Neural progenitor cell (in vitro differentiated cells): ENCODE results near the gene ERGIC1. TPM values are rescaled to one million over a fixed set of nuclear protein-coding genes. Genes with fewer than 3 reads are reported as not detected.

Experiments
- DNase-seq: peaks from one replicate; pipeline ENCODE4 v3.0.0-alpha.2; 2016; ENCODE audit warnings: low spot score
- H2AFZ ChIP-seq: fragments of 200-600 bp; sonication (generic); replicated peaks from 2 replicates; pipeline ENCODE4 v1.6.1; 2016; ENCODE audit warnings: antibody characterized with exemption
- H3F3A ChIP-seq: fragments of 200-600 bp; sonication (generic); 2 replicates; pipeline ENCODE4 v1.6.1; 2016; ENCODE audit warnings: antibody characterized with exemption, low read depth
- H3K27ac ChIP-seq: fragments of 200-600 bp; sonication (generic); 2 replicates; pipeline ENCODE4 v1.5.1; 2016; ENCODE audit warnings: mild to moderate bottlenecking
- H3K27me3 ChIP-seq: fragments of 200-600 bp; sonication (generic); 2 replicates; pipeline ENCODE4 v1.6.1; 2016; ENCODE audit warnings: mild to moderate bottlenecking, moderate library complexity
- H3K36me3 ChIP-seq: fragments of 200-600 bp; sonication (generic); 2 replicates; pipeline ENCODE4 v1.5.1; 2016
- H3K4me1 ChIP-seq: fragments of 200-600 bp; sonication (generic); 2 replicates; pipeline ENCODE4 v1.6.1; 2016; ENCODE audit warnings: mixed run types
- H3K4me2 ChIP-seq: fragments of 200-600 bp; sonication (generic); 2 replicates; pipeline ENCODE4 v1.6.1; 2016
- H3K4me3 ChIP-seq: fragments of 200-600 bp; sonication (generic); 2 replicates; pipeline ENCODE4 v1.5.1; 2016
- H3K79me2 ChIP-seq: fragments of 200-600 bp; sonication (generic); 2 replicates; pipeline ENCODE4 v1.6.1; 2016; ENCODE audit warnings: low read depth
- H3K9ac ChIP-seq: fragments of 200-600 bp; sonication (generic); 2 replicates; pipeline ENCODE4 v1.6.1; 2016
- H3K9me3 ChIP-seq: fragments of 200-600 bp; sonication (generic); 2 replicates; pipeline ENCODE4 v1.5.1; 2016; ENCODE audit warnings: low read depth
- H4K20me1 ChIP-seq: fragments of 200-600 bp; sonication (generic); 2 replicates; pipeline ENCODE4 v1.6.1; 2016; ENCODE audit warnings: low read depth
- H3K27ac Mint-ChIP-seq: 3 replicates; pipeline ENCODE4 v1.8.0; 2021; ENCODE audit warnings: mixed read lengths
- H3K27me3 Mint-ChIP-seq: 2 replicates; pipeline ENCODE4 v1.8.0; 2022; ENCODE audit warnings: low read depth, mild to moderate bottlenecking, inconsistent platforms, moderate library complexity, mixed read lengths; ENCODE audit not compliant: insufficient read depth
- H3K36me3 Mint-ChIP-seq: 3 replicates; pipeline ENCODE4 v1.8.0; 2021; ENCODE audit warnings: mixed read lengths
- H3K4me1 Mint-ChIP-seq: 3 replicates; pipeline ENCODE4 v1.8.0; 2021; ENCODE audit warnings: mixed read lengths
- H3K4me3 Mint-ChIP-seq: 3 replicates; pipeline ENCODE4 v1.8.0; 2021; ENCODE audit warnings: mild to moderate bottlenecking, moderate library complexity, mixed read lengths
- H3K9me3 Mint-ChIP-seq: 3 replicates; pipeline ENCODE4 v1.8.0; 2020; ENCODE audit warnings: mixed read lengths
- CTCF ChIP-seq: fragments of 200-600 bp; sonication (generic); IDR thresholded peaks from 2 replicates; pipeline ENCODE4 v1.5.1; 2017; ENCODE audit warnings: antibody characterized with exemption, mild to moderate bottlenecking
- EZH2 ChIP-seq: fragments of 200-600 bp; sonication (generic); IDR thresholded peaks from 2 replicates; pipeline ENCODE4 v1.6.1; 2017; ENCODE audit warnings: antibody characterized with exemption, mild to moderate bottlenecking, moderate library complexity
- EZH2phosphoT487 ChIP-seq: fragments of 200-600 bp; sonication (generic); IDR thresholded peaks from 2 replicates; pipeline ENCODE4 v1.6.1; 2017; ENCODE audit warnings: antibody characterized with exemption
- total RNA-seq: library from RNA; depleted of rRNA; stranded (reverse); fragments of >200 nt; gene quantifications from 2 replicates; pipeline ENCODE4 v1.2.3, GENCODE V29; 2015; ENCODE audit warnings: low replicate concordance

The ERGIC1 gene
- total RNA-seq, 1 donor from 2014 or later = 28.7 TPM

DNA sequence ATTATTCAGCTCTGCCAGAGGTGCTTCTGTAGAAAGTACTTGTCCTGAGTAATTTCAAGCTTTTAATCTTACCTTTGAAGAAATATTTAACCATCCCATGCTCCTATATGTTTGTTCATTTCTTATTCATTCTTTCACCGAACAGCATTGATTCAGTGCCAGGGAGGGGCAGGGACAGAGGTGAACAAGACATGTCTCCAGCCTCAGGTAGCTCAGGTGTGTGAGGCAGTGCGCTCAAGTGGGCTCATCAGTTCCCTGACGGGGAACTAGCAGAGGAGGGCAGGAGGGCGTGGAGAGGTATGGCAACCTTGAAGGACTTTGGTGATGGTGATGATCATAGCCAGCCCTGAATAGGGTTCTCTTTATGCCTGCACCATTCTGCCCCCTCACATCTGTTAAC is 25.9 kb downstream of the ERGIC1 start:
- peaks cover 44% of the 10 kb centered on the region for H3K4me1 Mint-ChIP-seq
- Histone ChIP-seq H3K4me1 (peaks cover 15% of the 10 kb centered on the region), H3K9me3 (no peaks in the 10 kb centered on the region), H3K36me3 (no peaks in the 10 kb centered on the region), H3K4me2 (no peak overlapping the region), H3K27me3 (no peaks in the 10 kb centered on the region), H3F3A (no peaks in the 10 kb centered on the region), H4K20me1 (peaks cover 85% of the 10 kb centered on the region), H3K79me2 (peaks cover 28% of the 10 kb centered on the region), H3K4me3 (no peak overlapping the region), H3K27ac (no peak overlapping the region), H2AFZ (no peak overlapping the region), H3K9ac (no peak overlapping the region)
- no peak for DNase-seq
- TF ChIP-seq CTCF = no peak
- no peak for TF ChIP-seq EZH2phosphoT487
- no peak for TF ChIP-seq EZH2
- H3K27me3 Mint-ChIP-seq = no peaks in the 10 kb centered on the region
- H3K27ac Mint-ChIP-seq = no peak overlapping the region
- H3K36me3 Mint-ChIP-seq = no peaks in the 10 kb centered on the region
- no peak overlapping the region for H3K4me3 Mint-ChIP-seq
- H3K9me3 Mint-ChIP-seq = no peaks in the 10 kb centered on the region

DNA sequence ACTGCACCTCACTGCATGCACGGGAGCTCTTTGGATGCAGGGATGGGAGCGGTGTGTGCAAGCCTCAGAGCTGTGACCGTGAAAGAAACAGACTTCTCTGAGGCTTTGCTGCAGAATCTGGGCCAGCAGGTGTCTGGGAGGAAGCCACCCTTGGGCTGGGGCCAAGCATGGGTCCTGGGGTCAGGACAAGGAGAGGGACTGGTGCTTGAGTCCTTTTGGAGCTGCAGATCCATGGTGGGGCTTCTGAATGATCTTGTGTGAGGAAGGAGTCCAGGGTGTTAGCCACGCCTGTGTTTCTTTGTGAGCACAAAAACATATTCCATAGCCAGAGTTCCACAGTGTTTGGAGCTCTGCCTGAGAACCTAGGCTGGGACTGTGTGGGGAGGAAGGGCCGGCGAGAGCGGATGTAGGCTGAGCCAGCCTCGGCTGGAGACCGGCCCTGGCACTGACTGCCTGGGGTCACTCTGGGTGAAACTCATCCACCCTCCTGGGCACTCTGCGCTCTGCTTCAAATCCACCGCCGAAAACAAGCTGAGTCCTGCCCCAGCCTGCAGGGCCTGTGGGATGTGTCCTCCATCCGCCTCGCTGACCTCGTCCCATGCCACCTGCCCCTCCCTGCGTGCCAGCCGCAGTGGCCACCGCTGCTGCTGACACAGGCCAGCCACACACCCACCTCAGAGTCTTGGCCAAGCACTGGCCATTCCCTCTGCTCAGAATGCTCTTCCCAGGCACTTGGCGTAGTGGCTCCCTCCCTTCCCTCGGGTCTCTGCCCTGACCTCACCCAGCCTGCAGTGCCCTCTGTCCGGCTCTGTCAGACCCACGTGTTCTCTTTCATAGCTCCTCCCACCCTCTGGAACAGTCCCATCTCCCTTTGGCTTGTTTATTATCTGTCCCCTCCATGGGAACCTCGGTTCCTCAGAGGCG is 26.7 kb downstream of the ERGIC1 start:
- H3K27me3 ChIP-seq = no peaks in the 10 kb centered on the region
- peaks cover 28% of the 10 kb centered on the region for H3K79me2 ChIP-seq
- Mint-ChIP-seq H3K27ac (no peak overlapping the region), H3K9me3 (no peaks in the 10 kb centered on the region), H3K27me3 (no peaks in the 10 kb centered on the region), H3K36me3 (no peaks in the 10 kb centered on the region), H3K4me1 (peaks cover 48% of the 10 kb centered on the region), H3K4me3 (no peak overlapping the region)
- no peak overlapping the region for H3K9ac ChIP-seq
- no peaks in the 10 kb centered on the region for H3K9me3 ChIP-seq
- no peak overlapping the region for H3K27ac ChIP-seq
- peaks cover 15% of the 10 kb centered on the region for H3K4me1 ChIP-seq
- peaks cover 81% of the 10 kb centered on the region for H4K20me1 ChIP-seq
- H3K4me2 ChIP-seq = no peak overlapping the region
- no peaks in the 10 kb centered on the region for H3K36me3 ChIP-seq
- DNase-seq = no peak
- no peak overlapping the region for H2AFZ ChIP-seq
- no peak overlapping the region for H3K4me3 ChIP-seq
- H3F3A ChIP-seq = no peaks in the 10 kb centered on the region
- TF ChIP-seq EZH2phosphoT487 (no peak), EZH2 (no peak), CTCF (no peak)

DNA sequence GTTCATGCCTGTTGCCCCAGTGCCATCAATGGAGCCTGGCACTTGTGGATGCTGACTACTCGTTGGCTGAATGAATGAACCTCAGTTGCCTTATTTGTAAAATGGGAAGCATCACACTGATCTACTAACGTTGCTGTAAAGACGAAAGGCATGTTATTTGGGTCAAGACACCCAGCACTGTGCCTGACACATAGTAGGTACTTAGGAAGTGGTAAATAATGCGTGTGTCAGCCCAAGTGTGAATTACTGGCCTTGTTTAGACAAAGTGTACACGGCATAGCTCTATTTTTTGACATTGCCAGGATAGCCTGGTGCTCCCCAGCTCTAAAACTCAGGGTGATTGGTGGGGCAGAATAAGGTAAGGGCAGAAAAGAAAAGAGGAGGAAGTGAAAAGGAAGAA is 27.4 kb downstream of the ERGIC1 start:
- no peaks in the 10 kb centered on the region for H3K9me3 Mint-ChIP-seq
- no peaks in the 10 kb centered on the region for H3K27me3 ChIP-seq
- no peak overlapping the region for H3K27ac Mint-ChIP-seq
- H3K27me3 Mint-ChIP-seq = no peaks in the 10 kb centered on the region
- H3K4me3 Mint-ChIP-seq = no peak overlapping the region
- no peak overlapping the region for H2AFZ ChIP-seq
- peaks cover 81% of the 10 kb centered on the region for H4K20me1 ChIP-seq
- peaks cover 15% of the 10 kb centered on the region for H3K4me1 ChIP-seq
- peaks cover 25% of the 10 kb centered on the region for H3K79me2 ChIP-seq
- H3K4me2 ChIP-seq = no peak overlapping the region
- H3K4me3 ChIP-seq = no peak overlapping the region
- no peak for TF ChIP-seq CTCF
- TF ChIP-seq EZH2 = no peak
- no peak for TF ChIP-seq EZH2phosphoT487
- no peaks in the 10 kb centered on the region for H3F3A ChIP-seq
- peaks cover 51% of the 10 kb centered on the region for H3K4me1 Mint-ChIP-seq
- no peak for DNase-seq
- H3K36me3 ChIP-seq = no peaks in the 10 kb centered on the region
- no peak overlapping the region for H3K9ac ChIP-seq
- H3K9me3 ChIP-seq = no peaks in the 10 kb centered on the region
- no peaks in the 10 kb centered on the region for H3K36me3 Mint-ChIP-seq
- no peak overlapping the region for H3K27ac ChIP-seq
